Central memory CD4-positive, alpha-beta T cell (primary cell): ENCODE results near the gene SNED1.

Experiments used
- DNase-seq: peaks from one replicate; pipeline ENCODE4 v3.0.0; 2022

SNED1 gene

DNA sequence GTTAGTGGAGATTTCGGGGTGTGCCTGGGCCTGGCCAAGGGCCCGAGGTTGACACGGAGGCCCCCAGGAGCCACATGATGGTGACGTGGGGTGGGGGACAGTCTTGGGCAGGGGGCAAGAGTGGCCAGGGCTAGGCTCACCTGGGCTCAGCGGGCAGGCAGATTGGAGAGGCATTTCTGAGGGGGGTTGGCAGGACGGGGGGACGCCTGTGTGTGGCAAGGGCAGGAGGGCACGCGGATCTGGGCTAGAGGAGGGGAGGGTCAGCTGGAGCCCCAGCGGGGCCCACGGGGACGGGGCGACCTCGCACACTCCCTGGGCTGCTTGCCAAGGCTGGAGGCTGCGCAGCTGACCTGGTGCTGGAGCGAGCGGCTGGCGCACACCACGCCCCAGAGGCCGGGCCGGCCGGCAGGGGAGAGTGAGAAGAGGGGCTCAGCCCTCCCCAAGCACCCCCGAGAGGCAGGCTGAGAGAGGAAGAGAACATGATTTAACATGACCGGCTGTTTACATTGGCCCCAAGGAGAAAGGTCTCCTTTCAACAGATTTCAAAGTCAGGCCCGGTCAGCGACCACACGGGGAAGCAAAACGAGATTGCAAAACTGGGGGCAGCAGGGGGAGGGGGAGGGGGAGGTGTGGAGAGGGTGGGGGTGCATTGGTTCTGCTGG, 38.0 kb upstream of the SNED1 start:
- DNase-seq: no peak

GRCh38 chr2:240960971-240961876, 37.2 kb upstream of the SNED1 start:
- no peak for DNase-seq

GRCh38 chr2:240961910-240962299, 36.5 kb upstream of the SNED1 start:
- no peak for DNase-seq

DNA sequence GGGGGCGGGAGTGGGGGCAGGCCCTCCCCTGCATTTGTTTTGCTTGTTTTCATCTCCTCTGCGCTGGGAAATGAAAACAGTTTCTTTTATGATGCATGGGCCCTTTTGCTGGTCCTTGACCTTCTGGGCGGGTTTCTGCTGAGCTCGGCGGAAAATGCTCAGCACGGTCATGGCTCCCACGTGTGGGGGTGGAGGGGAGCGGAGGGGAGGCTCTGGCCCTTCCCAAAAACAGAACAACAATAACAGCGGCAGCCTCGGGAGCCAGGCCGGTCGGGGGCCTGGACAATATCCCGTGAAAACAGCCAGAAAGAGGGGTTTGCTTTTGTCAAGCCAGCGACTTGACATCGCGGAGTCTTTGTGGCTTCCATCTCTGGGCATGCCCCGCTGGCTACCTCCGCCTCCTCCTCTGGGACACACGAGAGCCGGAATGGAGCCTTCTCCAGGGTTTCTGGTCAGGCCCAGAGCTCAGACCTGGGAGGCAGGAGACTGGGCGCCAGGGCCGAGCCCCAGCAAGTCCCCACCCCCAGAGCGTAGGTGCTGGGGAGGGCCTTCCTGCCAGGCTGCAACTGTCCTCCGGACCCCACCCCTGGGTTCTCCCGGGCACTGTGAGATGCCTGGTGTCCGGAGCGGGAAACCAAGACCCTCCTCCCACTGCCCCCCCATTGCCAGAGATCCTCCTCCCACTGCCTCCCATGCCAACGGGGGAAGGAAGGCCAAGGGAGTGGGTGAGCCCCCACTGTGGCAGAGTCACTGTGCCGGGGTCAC, 35.9 kb upstream of the SNED1 start:
- no peak for DNase-seq

- DNase-seq: no peak
Observed at GRCh38 chr2:240963065-240963867, 35.2 kb upstream of the SNED1 start.

GRCh38 chr2:240963868-240964703, 34.3 kb upstream of the SNED1 start:
- DNase-seq: no peak

DNA sequence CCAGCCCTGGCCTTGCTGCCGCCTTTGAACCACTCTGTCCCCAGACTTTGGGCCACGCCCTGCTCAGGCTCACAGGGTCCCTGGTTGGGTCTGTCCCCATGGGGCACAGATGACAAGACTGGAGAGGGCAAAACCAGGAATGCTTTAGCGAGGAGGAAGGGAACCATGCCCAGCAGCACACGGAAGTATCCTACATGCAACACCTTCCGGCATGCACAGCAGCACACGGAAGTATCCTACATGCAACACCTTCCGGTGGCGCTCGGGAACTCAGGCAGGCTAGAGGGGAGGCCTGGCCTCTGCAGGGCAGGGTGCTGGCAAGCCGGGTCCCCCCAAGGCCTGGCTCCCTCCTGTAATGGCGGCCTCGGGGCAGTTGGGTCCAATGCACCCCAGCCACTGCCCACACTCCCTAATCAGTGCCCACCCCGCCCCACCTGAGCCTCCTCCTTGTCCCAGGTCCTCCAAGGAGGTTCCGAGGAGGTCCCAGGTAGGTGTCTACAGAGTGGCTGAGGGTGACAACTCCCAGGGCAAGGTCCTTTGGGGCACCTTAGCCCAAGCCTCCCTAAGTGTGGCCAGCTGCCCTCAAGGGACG, 33.6 kb upstream of the SNED1 start:
- no peak for DNase-seq

- DNase-seq: no peak
Observed at GRCh38 chr2:240965296-240965904, 33.0 kb upstream of the SNED1 start.

- DNase-seq: no peak
Observed at GRCh38 chr2:240965905-240966456, 32.4 kb upstream of the SNED1 start.

DNA sequence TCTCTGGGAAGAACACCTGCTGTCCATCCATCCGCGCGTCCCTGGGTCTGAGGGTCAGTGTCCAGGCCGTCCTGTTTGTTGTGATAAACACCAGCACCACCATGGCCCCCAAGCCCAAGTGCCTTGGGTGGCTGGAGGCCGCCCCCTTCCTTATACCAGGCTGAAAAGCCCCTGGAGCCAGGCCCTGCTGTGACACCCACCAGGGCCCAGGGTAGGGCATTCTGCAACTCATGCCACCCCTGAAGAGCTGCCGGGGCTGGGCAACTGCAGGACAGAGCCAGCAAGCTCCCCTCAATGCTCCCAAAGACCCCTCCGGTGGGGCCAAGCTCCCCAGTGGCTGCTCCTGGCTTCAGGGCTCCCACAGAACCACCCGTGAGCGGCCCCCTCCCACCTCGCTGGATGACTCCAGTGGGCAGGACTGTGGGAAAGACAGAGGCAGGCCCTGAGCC, 31.9 kb upstream of the SNED1 start:
- DNase-seq: no peak

- no peak for DNase-seq
Observed at GRCh38 chr2:240966906-240967680, 31.3 kb upstream of the SNED1 start.

GRCh38 chr2:240967681-240968621, 30.5 kb upstream of the SNED1 start:
- DNase-seq: no peak

DNA sequence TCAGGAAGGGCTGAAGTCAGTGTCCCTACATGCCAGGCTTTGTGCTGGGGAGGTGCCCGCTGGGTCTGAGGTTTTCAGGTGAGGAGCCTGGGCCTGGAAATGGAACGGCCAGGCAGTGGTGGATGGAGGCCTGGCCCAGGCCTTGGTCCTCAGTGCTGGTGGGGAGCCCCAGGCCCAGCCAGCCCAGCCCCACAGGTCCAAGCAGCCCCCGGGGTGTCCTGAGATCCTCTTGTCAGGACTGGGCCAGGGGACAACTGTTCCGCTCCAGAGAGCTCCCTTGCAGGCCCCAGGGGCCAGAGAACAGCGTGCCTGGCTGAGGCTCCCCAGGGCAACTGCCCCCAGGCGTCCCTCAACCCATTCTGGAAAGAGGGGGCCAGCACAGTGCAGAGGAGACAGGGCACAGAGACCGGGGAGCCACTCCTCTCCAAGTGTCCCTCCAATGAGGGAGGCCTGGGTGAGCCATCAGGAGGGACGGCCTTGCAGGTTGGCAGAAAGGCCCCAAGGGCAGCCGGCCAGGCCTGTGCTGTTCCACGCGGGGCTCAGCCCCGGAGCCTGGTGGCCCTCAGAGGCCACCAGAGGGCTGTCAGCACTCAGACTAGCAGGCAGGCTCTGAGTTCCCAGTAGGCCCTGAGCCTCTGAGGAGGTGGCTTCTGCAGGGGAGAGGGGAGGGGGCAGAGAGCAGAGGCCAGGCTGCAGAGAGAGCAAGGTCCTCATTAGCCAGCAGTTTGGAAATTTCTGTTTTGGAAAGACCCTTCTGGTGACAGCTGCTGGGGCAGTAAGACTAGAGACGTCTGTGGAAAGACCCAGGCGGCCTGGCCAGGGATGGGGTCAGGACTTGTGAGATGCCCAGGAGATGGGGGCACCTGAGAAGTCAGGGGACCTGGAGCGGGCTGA, 29.4 kb upstream of the SNED1 start:
- DNase-seq: no peak

- no peak for DNase-seq
Observed at GRCh38 chr2:240970104-240970503, 28.3 kb upstream of the SNED1 start.

GRCh38 chr2:240970816-240971215, 27.6 kb upstream of the SNED1 start:
- no peak for DNase-seq

DNA sequence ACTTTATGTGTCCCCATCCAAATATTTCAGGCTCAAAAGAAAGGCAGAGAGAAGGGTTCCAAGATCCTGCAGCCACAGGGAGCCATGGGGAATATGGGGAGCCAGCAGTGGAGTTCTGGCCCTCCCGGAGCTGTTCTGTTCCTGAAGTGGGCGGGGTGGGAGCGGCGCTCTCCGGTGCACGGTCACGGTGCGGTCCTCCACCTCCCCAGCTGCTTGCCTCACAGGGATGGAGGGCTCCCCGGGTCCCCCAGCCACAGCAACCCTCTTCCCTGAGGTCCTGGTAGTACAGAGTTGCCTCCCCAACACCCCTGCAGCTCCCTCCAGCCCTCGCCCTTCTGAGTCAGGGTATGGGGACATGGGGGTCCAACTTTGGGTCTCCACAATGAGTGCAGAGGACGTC, 26.2 kb upstream of the SNED1 start:
- DNase-seq: no peak
